GM19324 (cell line): ENCODE measurements around the gene CENPO.

Source experiments
- ATAC-seq: cut with Tn5 transposase; IDR thresholded peaks from one replicate; pipeline ENCODE4 v1.9.1; 2021; ENCODE audit warnings: mild to moderate bottlenecking, moderate library complexity; ENCODE audit not compliant: unreplicated experiment, low FRiP score

CENPO gene

DNA sequence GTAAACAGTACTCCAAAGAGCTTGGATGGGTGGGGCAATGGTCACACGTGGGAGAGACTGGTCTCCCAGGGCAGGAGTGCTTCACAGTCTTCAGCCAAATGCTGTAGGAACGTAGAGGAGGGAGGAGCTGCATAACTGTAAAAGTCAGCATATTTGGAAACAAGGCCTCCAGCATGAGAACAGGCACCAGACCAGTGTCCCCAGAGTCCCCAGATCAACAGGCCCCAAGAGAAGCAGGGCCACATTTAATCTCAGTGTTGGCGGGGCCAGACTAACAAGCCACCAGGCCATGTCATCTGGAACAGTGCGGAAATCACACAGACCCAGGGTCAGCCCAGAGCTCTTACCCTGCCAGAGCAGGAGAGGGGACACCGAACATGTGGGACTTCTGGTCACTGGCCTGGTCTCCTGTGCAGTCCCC, 63.6 kb downstream of the CENPO start:
- no peak for ATAC-seq

DNA sequence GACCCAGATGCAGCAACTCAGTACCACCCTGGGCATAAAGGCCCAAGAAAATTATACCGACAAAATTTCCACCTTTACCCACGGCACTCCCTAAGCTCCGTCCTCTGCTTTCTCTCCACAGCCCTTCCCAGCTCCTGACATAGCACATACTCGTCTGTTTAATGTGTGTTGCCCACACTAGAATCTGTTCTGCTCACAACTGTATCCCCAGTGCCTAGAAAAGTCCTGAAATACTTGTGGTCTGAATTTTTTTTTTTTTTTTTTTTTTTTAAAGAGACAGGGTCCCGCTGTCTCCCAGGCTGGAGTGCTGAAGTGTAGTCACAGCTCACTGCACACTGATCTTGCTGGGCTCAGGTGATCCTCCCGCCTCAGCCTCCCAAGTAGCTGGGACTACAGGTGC, 64.5 kb downstream of the CENPO start:
- no peak for ATAC-seq

DNA sequence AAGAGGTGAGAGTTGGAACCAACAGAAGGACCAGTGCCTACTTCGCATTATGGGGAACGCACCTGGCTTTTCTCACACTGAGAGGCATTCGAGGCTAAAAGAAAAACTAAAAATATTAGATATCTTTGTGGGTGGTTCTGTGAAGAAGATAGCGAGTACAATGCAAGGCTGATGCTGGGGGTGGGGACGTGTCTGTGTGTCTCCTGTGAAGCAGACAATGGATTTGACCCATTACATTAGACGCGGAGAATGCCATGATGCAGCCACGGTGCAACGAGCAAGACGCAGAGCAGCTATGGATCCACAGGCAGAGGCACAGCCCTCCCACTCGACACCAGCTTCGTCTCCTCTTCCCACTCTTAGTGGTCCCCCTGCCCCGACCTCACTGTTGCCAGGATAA, 65.8 kb downstream of the CENPO start:
- ATAC-seq: no peak

DNA sequence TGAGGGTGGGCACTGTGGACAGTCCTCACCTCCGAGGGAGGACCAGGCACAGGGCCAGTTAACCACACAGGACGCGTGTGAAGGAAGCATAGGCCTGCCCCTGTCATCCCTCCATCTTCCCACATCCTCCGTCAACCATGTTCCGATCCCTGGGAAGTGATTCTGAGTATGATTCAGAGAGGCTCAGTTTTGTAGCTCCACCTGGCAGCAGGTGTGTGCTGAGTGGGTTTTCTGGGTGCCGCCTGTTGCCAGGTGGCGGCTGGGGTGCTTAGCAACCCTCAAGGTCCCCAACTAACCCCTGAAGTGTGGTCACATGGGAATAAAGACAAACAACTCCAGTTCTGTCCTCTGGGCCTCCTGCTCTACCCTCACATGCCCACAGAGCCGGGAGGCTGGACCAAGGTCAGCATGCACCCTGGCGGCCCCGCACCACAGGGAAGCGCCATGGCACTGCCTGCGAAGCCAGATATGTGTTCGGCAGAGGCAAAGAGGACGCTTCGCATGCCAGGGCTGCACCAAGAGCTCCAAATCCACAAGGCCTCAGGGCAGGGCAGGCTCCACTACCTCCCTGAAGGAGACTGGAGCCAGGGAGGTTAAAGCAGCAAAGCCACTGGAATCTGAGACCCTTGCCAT, 66.9 kb downstream of the CENPO start:
- ATAC-seq: no peak

- ATAC-seq: no peak
These were observed 67.4 kb downstream of the CENPO start for GRCh38 chr2:24860631-24861030.

GRCh38 chr2:24861500-24861899, 68.3 kb downstream of the CENPO start:
- no peak for ATAC-seq

- ATAC-seq: no peak
These were observed 70.4 kb downstream of the CENPO start for GRCh38 chr2:24863641-24864040.

DNA sequence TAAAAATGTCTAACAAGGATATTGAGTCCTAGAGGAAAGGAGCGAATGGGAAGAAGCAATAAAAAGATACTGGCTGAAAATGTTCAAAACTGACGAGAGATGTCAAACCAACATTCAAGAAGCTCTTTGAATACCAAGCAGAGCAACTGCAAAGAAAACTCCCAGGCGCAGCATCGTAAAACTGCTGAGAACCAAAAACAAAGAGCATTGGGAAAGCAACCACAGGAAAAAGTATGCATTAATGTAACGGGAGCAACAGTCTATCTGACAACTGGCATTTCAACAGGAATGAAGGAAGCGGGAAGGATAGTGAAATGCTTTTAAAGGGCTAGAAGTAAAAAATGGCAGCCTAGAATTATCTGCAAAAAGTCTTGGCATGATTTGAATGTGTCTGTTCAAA, 73.7 kb downstream of the CENPO start:
- ATAC-seq: no peak

- no peak for ATAC-seq
These were observed 77.2 kb downstream of the CENPO start for GRCh38 chr2:24870440-24870839.

- no peak for ATAC-seq
These were observed 77.9 kb downstream of the CENPO start for GRCh38 chr2:24870891-24871705.

DNA sequence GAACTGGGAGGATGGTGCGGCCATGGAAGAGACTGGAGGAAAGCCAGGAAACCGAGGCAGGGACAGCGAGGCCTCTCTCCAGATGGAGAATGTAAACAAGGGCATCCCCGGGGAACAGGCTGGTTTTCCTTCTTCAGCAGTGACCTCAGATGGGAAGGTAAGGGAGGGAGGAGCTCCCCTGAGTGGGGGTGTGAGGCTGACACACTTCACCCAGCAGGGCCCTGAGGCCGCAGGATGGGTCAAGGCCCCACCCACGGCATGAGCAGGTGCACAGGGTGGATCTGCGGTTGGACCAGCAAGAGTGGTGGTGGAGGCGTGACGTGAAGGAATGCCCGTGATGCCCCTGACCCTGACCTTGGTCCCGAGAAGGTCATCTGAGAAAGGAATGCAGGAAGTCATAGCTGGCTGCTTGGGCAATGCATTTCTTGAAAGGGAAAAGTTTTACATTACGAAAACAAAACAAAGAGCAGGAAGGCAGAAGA, 78.7 kb downstream of the CENPO start:
- ATAC-seq: no peak
